H1 (cell line): ENCODE results near the gene SEPTIN1. TPM values are rescaled to one million over a fixed set of nuclear protein-coding genes. Genes with fewer than 3 reads are reported as not detected.
A peak's percentile ranks its signal among the peaks of the same experiment; 100 is the strongest.
"Not testable (repeated sequence)": the region's sequence is repeated elsewhere in the genome, so short reads cannot be mapped to it uniquely, and the experiment has no call there.

ENCODE experiments used
- CTCF ChIA-PET: fragments of 300-600 bp; sonication (Branson Sonifier 250); formaldehyde crosslinking; loops from one replicate; lab custom pipeline; 2021; ENCODE audit not compliant: partially characterized antibody; lab: Charles Lee
- POLR2A ChIA-PET: fragments of 300-600 bp; sonication (Branson Sonifier 250); formaldehyde crosslinking; loops from one replicate; lab custom pipeline; 2021; ENCODE audit warnings: inconsistent platforms; ENCODE audit not compliant: partially characterized antibody; lab: Charles Lee
- DNase-seq, 2 experiments: peaks; one replicate each; pipeline versions ENCODE4 v3.0.0 to v3.0.0-alpha.2; 2010 to 2022; ENCODE audit warnings: low spot score in 2 of 2, low read depth in 1 of 2, mixed read lengths in 1 of 2
- FAIRE-seq: peaks from 2 replicates; lab custom pipeline; 2011; peaks lifted over from hg19 to GRCh38; lab: Jason Lieb, UNC
- H2AFZ ChIP-seq: 2 replicates; pipeline ENCODE4 v1.8.1; 2012; ENCODE audit warnings: low read length, inconsistent platforms
- H2AK5ac ChIP-seq: 2 replicates; pipeline ENCODE4 v1.6.1; 2013; ENCODE audit warnings: low read depth, low read length
- H2BK120ac ChIP-seq: replicated peaks from 2 replicates; pipeline ENCODE3; 2013; ENCODE audit warnings: low read depth, low read length, inconsistent platforms
- H2BK12ac ChIP-seq: 2 replicates; pipeline ENCODE4 v1.6.1; 2013; ENCODE audit warnings: low read depth, low read length
- H2BK15ac ChIP-seq: 2 replicates; pipeline ENCODE4 v1.6.1; 2013; ENCODE audit warnings: low read length
- H2BK20ac ChIP-seq: 2 replicates; pipeline ENCODE4 v1.6.1; 2013; ENCODE audit warnings: low read length
- H2BK5ac ChIP-seq: 2 replicates; pipeline ENCODE4 v1.6.1; 2013; ENCODE audit warnings: low read depth, low read length
- H3K14ac ChIP-seq: 2 replicates; pipeline ENCODE4 v1.6.1; 2013; ENCODE audit warnings: inconsistent platforms; ENCODE audit not compliant: insufficient read length
- H3K18ac ChIP-seq: 2 replicates; pipeline ENCODE4 v1.6.1; 2013; ENCODE audit warnings: low read length; ENCODE audit errors: extremely low read depth
- H3K23ac ChIP-seq: 2 replicates; pipeline ENCODE4 v1.6.1; 2013; ENCODE audit warnings: inconsistent platforms; ENCODE audit not compliant: insufficient read length
- H3K23me2 ChIP-seq: 2 replicates; pipeline ENCODE4 v1.6.1; 2013; ENCODE audit warnings: low read depth, low read length
- H3K27ac ChIP-seq: 2 replicates; pipeline ENCODE4 v1.6.1; 2011; ENCODE audit warnings: low read depth, low read length, inconsistent platforms
- H3K27me3 ChIP-seq, 4 experiments: replicated peaks in 1 of 4; 1 replicate in 1 of 4; 2 replicates in 3 of 4; pipeline versions ENCODE4 v1.6.1 to v1.8.1; 2011 to 2013; ENCODE audit warnings: low read length in 3 of 4, mild to moderate bottlenecking in 3 of 4, inconsistent platforms in 2 of 4, mixed read lengths in 2 of 4, moderate library complexity in 1 of 4; ENCODE audit not compliant: control insufficient read depth in 3 of 4, insufficient read depth in 3 of 4; ENCODE audit errors: extremely low read depth in 1 of 4
- H3K36me3 ChIP-seq, 4 experiments: 2 replicates each; pipeline versions ENCODE4 v1.6.1 to v1.8.1; 2011 to 2013; ENCODE audit warnings: mild to moderate bottlenecking in 4 of 4, low read length in 3 of 4, moderate library complexity in 2 of 4, control low read depth in 1 of 4, inconsistent platforms in 1 of 4; ENCODE audit not compliant: insufficient read depth in 4 of 4, control insufficient read depth in 2 of 4
- H3K4ac ChIP-seq: replicated peaks from 2 replicates; pipeline ENCODE3; 2013; ENCODE audit warnings: low read length, low read depth, mixed read lengths, inconsistent platforms; ENCODE audit not compliant: insufficient read length
- H3K4me1 ChIP-seq, 4 experiments: replicated peaks in 1 of 4; 1 replicate in 1 of 4; 2 replicates in 3 of 4; pipeline versions ENCODE4 v1.6.1 to v1.8.1; 2011 to 2013; ENCODE audit warnings: low read length in 3 of 4, inconsistent platforms in 2 of 4, mixed read lengths in 1 of 4; ENCODE audit not compliant: insufficient read depth in 4 of 4, control insufficient read depth in 3 of 4
- H3K4me2 ChIP-seq, 2 experiments: 2 replicates each; pipeline versions ENCODE4 v1.6.1 to v1.8.1; 2011 to 2013; ENCODE audit warnings: low read depth in 2 of 2, low read length in 2 of 2, control low read depth in 1 of 2, inconsistent platforms in 1 of 2, mild to moderate bottlenecking in 1 of 2; ENCODE audit not compliant: insufficient read depth in 1 of 2
- H3K4me3 ChIP-seq, 4 experiments: fragments of 200-600, 300-600 bp in 1 of 4; sonication (generic), shearing (Covaris generic), sonication (Bioruptor Twin) in 1 of 4; 2 replicates each; pipeline versions ENCODE4 v1.5.1 to v1.8.1; 2011 to 2016; ENCODE audit warnings: low read length in 4 of 4, low read depth in 3 of 4, control low read depth in 2 of 4, inconsistent platforms in 2 of 4, mild to moderate bottlenecking in 2 of 4, mixed read lengths in 1 of 4, moderate library complexity in 1 of 4; ENCODE audit not compliant: insufficient read depth in 2 of 4; ENCODE audit errors: extremely low read depth in 1 of 4
- H3K56ac ChIP-seq: replicated peaks from 2 replicates; pipeline ENCODE3; 2013; ENCODE audit warnings: low read depth, mild to moderate bottlenecking, mixed read lengths, low read length, inconsistent platforms; ENCODE audit not compliant: insufficient read length
- H3K79me1 ChIP-seq: 2 replicates; pipeline ENCODE4 v1.6.1; 2013; ENCODE audit warnings: low read depth, low read length, control low read depth
- H3K79me2 ChIP-seq, 2 experiments: 2 replicates each; pipeline versions ENCODE4 v1.6.1 to v1.8.1; 2012 to 2013; ENCODE audit warnings: low read length in 2 of 2, mild to moderate bottlenecking in 2 of 2, inconsistent platforms in 1 of 2; ENCODE audit not compliant: insufficient read depth in 2 of 2, control insufficient read depth in 1 of 2
- H3K9ac ChIP-seq, 4 experiments: replicated peaks in 1 of 4; 1 replicate in 1 of 4; 2 replicates in 3 of 4; pipeline versions ENCODE4 v1.6.1 to v1.8.1; 2011 to 2013; ENCODE audit warnings: low read depth in 3 of 4, low read length in 3 of 4, control low read depth in 2 of 4, mild to moderate bottlenecking in 2 of 4, moderate library complexity in 2 of 4, inconsistent platforms in 1 of 4; ENCODE audit errors: extremely low read depth in 1 of 4
- H3K9me3 ChIP-seq, 2 experiments: 2 replicates each; pipeline versions ENCODE4 v1.6.1 to v1.8.1; 2012 to 2013; ENCODE audit warnings: mild to moderate bottlenecking in 2 of 2, moderate library complexity in 2 of 2, control low read depth in 1 of 2, inconsistent platforms in 1 of 2, low read depth in 1 of 2, low read length in 1 of 2, mixed read lengths in 1 of 2; ENCODE audit not compliant: insufficient read depth in 2 of 2
- H4K20me1 ChIP-seq, 2 experiments: replicated peaks in 1 of 2; 2 replicates each; pipeline versions ENCODE3 to v1.8.1; 2011 to 2013; ENCODE audit warnings: inconsistent platforms in 2 of 2, low read length in 2 of 2, mild to moderate bottlenecking in 1 of 2; ENCODE audit not compliant: insufficient read depth in 2 of 2, control insufficient read depth in 1 of 2
- H4K5ac ChIP-seq: 2 replicates; pipeline ENCODE4 v1.6.1; 2013; ENCODE audit warnings: low read length, low read depth, mixed read lengths, inconsistent platforms; ENCODE audit not compliant: insufficient read length
- H4K8ac ChIP-seq: 2 replicates; pipeline ENCODE4 v1.8.0; 2013; ENCODE audit warnings: mild to moderate bottlenecking, moderate library complexity, low read length, inconsistent platforms; ENCODE audit not compliant: insufficient read depth; ENCODE audit errors: extremely low read depth
- H4K91ac ChIP-seq: replicated peaks from 2 replicates; pipeline ENCODE3; 2013; ENCODE audit warnings: low read length, mixed read lengths, inconsistent platforms; ENCODE audit not compliant: insufficient read length
- WGBS, 2 experiments: shearing (Covaris generic) in 1 of 2; methylation state at CpG; one replicate each; pipeline versions ENCODE4 v1.1.6 to v1.1.7; 2013 to 2015; ENCODE audit warnings: low lambda C conversion rate in 2 of 2, mixed read lengths in 2 of 2, inconsistent platforms in 1 of 2, low coverage in 1 of 2, missing lambda C conversion rate in 1 of 2; ENCODE audit not compliant: insufficient replicate concordance in 2 of 2, insufficient coverage in 1 of 2, insufficient read length in 1 of 2; ENCODE audit errors: extremely low coverage in 1 of 2, missing lambda C conversion rate in 1 of 2; 5-methylcytosine and 5-hydroxymethylcytosine counted together
- polyA plus RNA-seq, 7 experiments: library from polyadenylated mRNA; depleted of rRNA in 3 of 7; stranded (reverse) in 5 of 7; unstranded in 2 of 7; fragments of >200 nt in 5 of 7; fragments of 200-250 nt in 2 of 7; gene quantifications; 1 replicate in 5 of 7; 2 replicates in 1 of 7; 4 replicates in 1 of 7; pipeline versions ENCODE4 v1.2.1 to v1.2.3, GENCODE V29; 2011 to 2013; ENCODE audit warnings: missing spikeins in 2 of 7, mixed read lengths in 2 of 7
- total RNA-seq: library from RNA; stranded (reverse); fragmentation: NEBNext Ultra II Directional; extraction: Animal tissue kit (Norgen Biotek cat#: 25700); gene quantifications from 2 replicates; pipeline ENCODE4 v1.2.1, GENCODE V29; 2021

SEPTIN1 gene
- total and polyA plus RNA-seq, 2 of the 8 experiments (the other 6 are each of a cell fraction or from before 2014, with no cell fraction given) = 0.24 to 1.4 TPM

DNA sequence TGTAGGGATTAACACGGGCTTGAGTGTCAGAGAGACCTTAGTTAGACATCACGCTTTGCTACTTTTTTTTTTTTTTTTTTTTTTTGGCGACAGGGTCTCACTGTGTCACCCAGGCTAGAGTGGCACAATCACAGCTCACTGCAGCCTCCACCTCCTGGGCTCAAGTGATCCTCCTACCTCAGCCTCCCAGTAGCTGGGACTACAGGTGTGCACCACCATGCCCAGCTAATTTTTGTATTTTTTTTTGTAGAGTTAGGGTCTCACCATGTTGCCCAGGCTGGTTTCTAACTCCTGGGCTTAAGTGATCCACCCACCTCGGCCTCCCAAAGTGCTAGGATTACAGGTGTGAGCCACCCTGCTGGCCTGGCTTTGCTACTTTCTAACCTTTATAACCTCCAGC lies 14.3 kb upstream of the SEPTIN1 start:
- not testable (repeated sequence) for H3K18ac ChIP-seq, H2AFZ ChIP-seq, H4K91ac ChIP-seq, H3K9ac ChIP-seq, H3K27ac ChIP-seq, DNase-seq, H2BK15ac ChIP-seq, H3K9me3 ChIP-seq, H3K27me3 ChIP-seq, H2BK5ac ChIP-seq, H4K5ac ChIP-seq, H2BK20ac ChIP-seq, H4K8ac ChIP-seq, H3K79me1 ChIP-seq, H3K56ac ChIP-seq, H3K23ac ChIP-seq, H2BK12ac ChIP-seq, FAIRE-seq, H2AK5ac ChIP-seq, H3K14ac ChIP-seq, H3K4ac ChIP-seq, H2BK120ac ChIP-seq
- peaks cover 5 to 21% of the 10 kb centered on the region in 2 experiments; a peak in 2 of 4 replicates for H3K79me2 ChIP-seq
- H3K4me3 ChIP-seq = peak overlapping the region; percentile 72 to 98 (median 92); a peak in 7 of 8 replicates
- H3K4me1 ChIP-seq = peaks cover 0 to 15% (median 9%) of the 10 kb centered on the region in 4 experiments; a peak in 6 of 7 replicates
- H4K20me1 ChIP-seq = peaks cover 12 to 17% of the 10 kb centered on the region in 2 experiments
- peak overlapping the region; percentile 93 to 94 for H3K4me2 ChIP-seq
- ChIA-PET POLR2A (interaction anchor here (0.6 to 12.6 kb wide), 10 partner anchors 10 to 212 kb away, joined by 4 to 151 read pairs (median 8); partner anchors contain the start of genes CD2BP2, MYL11, SEPTIN1 and TBC1D10B), CTCF (interaction anchor here (0.6 to 2.4 kb wide), 11 partner anchors 11 to 219 kb away, joined by 3 to 20 read pairs (median 5); partner anchors contain the start of gene ZNF771)
- peaks cover 4 to 21% (median 14%) of the 10 kb centered on the region in 4 experiments; a peak in 6 of 8 replicates for H3K36me3 ChIP-seq
- H3K23me2 ChIP-seq = peaks cover 11% of the 10 kb centered on the region; the same call in 1 of the 2 replicates
- 74% methylated on average over 3 of the region's 4 CpGs; no CpG with 5 or more reads in 1 of the 2 experiments for WGBS, 2 experiments
